ENCODE results near the gene CYP3A7.
"Not testable (repeated sequence)": the region's sequence is repeated elsewhere in the genome, so short reads cannot be mapped to it uniquely, and the experiment has no call there.

Gene CYP3A7

DNA sequence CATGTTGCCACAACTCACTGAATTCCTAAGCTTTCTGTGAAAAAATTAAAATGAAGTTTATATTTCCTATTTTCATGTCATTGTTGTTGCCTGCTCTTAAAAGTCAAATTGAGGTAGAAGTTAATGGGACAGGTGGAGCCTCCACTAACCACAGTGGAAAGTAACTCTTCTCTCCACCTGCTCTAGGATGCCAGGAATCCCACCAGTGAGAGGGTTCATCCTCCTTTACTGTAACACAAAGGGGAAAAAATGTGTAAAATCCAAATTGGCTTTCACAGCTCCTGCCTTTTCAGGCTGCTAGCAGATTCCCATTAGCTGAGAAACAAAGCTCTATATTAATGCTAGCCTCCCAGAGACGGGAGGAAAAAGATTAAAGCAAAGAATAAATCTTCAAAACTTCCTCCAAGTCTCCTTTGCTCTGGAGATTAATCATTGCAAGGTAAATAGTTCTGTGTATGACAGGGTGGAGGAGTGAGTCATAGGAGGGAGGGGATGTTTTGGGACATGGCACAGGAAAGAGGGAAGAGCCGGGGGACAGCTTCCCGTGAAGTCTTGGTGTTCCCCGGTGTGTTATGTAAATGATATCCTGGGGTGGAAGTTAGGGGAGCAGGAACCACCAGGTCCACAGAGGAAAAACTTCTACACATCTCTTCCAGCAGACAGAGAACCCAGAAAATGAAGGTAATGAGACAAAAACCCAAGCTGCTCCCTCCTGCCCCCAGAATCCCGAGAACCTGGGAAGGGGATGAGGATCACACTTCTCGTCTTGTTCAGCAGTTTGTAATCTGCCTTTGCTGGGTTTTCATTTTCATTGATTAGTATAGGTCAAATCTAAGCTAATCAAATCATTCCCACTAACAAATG, 35.9 kb downstream of the CYP3A7 start:
- not testable (repeated sequence) for DNase-seq

DNA sequence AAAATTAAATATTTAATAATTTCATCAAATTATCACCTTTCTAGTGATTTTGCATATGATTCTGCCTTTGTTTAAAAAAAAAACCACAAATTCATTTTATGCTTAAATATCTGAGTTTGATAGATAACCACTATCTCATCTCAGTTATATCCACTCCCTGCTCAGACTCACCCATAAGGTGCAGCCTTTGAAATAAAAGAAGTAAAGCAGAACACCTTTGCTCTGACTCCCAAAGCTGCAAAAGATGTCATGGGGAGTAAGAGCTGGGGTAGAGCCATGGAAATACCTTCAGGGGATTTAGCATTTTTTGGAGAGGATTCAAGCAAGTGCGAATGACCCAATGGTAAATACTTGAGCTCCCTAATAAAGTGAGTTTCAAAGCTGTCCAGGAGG, 40.1 kb downstream of the CYP3A7 start:
- DNase-seq: no peak

DNA sequence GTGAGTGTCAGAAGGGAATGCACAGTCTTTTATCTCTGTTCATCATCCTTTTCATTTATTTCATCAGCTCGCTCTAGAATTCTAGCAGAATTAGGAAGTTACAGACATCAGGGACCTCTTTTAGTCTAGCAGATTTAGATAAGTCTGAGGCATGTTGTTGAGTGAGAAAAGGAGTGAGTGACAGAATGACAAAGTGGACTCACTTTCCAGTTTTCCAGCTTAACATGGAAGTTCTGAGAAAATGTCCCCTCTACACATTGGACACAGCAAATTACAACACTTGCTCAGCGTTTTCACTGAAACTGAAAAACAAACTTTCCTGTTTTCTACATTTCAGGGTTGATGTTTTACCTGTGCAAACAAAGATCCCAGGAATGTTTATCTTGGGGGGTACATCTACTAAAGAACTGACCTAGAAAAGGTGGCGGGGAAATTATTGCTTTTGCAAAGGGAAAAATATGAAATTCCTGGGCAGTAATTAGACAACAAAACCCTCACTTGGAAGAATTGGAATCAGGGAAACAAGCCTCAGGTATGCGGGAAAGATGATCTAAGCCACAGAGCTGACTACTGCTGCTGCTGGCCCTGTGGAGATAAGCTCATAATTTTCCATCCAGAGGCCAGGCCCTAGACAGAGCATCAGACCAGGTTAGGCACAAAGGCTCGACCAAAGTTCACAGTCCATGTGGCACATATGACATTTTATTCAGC, 40.6 kb downstream of the CYP3A7 start:
- no peak for DNase-seq

DNA sequence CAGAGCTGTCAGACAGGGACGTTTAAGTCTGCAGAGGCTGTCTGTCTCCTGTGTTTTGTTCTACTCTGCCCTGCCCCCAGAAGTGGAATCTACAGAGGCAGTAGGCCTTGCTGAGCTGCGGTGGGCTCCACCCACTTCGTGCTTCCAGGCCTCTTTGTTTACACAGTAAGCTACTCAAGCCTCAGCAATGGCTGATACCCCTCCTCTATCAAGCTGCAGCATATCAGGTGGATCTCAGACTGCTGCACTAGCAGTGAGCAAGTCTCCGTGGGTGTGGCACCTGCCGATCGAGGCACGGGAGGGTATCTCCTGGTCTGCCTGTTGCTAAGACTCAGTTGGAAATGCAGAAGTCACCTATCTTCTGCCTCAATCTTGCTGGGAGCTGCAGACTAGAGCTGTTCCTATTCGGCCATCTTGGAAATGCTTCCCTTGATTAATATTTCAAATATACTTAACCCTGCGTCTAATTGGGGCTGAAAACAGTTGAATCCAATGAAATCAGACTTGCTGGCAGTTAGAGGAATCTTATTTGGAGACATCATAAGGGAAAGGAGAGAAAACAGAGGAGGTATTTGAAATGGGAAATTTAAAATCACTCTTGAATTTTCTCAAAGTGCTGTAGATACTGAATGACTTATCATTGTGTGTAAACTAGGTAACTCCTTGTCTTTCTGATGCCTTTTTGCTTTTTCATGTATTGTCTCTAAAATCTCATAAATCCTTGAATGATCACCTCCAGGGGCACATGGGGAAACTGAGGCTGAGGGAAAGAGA, 41.4 kb downstream of the CYP3A7 start:
- no peak for DNase-seq

DNA sequence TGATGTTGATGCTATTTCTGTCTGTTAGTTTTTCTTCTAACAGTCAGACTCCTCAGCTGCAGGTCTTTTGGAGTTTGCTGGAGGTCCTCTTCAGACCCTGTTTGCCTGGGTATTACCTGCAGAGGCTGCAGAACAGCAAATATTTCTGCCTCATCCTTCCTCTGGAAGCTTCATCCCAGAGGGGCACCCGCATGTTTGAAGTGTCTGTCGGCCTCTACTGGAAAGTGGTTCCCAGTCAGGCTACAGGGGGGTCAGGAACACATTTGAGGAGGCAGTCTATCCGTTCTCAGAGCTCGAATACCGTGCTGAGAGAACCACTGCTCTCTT, 41.9 kb downstream of the CYP3A7 start:
- DNase-seq: no peak

DNA sequence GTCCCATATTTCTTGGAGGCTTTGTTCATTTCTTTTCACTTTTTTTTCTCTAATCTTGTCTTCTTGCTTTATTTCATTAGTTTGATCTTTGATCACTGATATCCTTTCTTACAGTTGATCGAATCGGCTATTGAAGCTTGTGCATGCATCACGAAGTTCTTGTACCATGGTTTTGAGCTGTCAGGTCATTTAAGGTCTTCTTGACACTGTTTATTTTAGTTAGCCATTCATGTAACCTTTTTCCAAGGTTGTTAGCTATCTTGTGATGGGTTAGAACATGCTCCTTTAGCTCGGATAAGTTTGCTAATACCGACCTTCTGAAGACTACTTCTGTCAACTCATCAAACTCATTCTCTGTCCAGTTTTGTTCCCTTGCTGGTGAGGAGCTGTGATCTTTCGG, 42.4 kb downstream of the CYP3A7 start:
- not testable (repeated sequence) for DNase-seq

DNA sequence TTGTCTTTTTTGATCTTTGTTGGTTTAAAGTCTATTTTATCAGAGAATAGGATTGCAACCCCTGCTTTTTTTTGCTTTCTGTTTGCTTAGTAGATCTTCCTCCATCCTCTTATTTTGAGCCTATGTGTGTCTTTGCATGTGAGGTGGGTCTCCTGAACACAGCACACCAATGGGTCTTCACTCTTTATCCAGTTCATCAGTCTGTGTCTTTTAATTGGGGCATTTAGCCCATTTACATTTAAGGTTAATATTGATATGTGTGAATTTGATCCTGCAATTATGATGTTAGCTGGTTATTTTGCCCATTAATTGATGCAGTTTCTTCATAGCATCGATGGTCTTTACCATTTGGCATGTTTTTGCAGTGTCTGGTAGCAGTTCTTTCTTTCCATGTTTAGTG, 43.3 kb downstream of the CYP3A7 start:
- not testable (repeated sequence) for DNase-seq

DNA sequence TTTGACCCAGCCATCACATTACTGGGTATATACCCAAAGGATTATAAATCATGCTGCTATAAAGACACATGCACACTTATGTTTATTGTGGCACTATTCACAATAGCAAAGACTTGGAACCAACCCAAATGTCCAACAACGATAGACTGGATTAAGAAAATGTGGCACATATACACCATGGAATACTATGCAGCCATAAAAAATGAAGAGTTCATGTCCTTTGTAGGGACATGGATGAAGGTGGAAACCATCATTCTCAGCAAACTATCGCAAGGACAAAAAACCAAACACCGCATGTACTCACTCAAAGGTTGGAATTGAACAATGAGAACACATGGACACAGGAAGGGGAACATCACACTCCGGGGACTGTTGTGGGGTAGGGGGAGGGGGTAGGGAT, 44.1 kb downstream of the CYP3A7 start:
- DNase-seq: not testable (repeated sequence)

DNA sequence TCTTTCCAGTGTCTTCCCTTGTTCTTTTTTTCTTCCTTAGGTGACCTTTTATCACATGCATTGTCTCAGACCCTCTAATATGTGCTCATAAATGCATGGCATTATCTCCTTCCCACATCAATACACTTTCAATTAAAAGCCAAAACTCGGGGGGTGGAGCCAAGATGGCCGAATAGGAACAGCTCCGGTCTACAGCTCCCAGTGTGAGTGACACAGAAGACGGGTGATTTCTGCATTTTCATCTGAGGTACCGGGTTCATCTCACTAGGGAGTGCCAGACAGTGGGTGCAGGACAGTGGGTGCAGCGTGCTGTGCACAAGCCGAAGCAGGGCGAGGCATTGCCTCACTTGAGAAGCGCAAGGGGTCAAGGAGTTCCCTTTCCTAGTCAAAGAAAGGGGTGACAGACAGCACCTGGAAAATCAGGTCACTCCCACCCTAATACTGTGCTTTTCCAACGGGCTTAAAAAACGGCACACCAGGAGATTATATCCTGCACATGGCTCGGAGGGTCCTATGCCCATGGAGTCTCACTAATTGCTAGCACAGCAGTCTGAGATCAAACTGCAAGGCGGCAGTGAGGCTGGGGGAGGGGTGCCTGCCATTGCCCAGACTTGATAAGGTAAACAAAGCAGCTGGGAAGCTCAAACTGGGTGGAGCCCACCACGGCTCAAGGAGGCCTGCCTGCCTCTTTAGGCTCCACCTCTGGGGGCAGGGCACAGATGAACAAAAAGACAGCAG, 49.0 kb downstream of the CYP3A7 start:
- DNase-seq: not testable (repeated sequence)

DNA sequence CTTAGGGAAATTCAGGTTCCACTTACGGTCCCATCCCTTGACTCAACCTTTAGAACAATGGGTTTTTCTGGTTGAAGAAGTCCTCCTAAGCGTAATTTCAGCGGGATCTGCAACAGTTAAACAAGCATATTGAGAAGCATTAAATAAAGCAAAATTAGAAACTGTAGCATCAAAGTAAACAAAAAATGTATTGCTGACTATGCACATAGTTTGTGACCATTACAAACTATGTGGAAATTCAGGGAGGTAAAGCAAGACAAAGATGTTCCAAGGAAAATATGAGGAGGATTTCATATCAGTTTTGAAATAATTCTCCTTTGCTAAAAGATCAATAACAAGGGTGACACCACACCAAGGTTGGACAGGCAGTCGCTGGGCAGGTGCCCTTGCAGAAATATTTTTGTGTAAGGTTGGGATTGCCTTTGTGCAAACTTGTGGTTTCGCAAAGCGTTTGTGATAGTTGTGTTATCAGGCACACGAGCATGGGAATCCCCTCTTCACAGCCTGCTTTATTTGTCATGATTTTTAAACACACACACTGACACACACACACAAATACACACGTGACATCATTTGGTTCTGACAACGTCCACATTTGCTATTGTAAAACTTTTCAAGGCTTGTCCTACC, 49.8 kb downstream of the CYP3A7 start:
- no peak for DNase-seq

DNA sequence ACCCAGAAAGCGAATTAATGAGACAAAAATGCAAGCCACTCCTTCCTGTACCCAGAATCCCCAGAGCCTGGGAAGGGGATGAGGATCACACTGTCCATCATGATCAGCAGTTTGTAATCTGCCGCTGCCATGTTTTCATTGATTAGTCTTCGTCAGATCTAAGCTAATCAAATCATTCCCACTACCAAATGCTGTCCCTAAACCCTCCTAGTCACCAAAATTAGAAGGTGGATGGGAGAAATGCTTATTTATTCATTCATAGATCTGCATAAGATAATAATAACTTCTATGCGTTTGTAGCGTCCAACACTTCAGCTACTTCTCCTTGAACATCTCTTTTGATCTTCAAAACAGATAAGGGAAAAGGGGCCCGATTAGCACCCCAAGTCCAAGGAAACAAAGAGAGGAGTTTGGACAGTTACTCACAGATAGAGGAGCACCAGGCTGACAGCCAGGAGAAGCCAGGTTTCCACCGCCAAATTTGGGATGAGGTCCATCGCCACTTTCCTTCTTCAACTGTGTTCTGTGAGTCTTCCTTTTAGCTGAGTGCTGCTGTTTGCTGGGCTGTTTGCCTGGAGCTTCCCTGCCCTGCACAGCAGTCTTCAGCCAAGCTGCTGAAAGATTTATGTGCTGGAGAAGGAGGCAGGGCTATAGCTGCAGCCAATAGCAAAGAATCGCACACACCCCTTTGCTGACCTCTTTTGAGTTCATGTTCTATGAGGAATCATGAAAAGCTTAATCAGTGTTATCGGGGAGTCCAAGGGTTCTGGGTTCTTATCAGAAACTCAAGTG, 55.4 kb downstream of the CYP3A7 start, which contains the start of gene CYP3A5:
Gene CYP3A5 (minus strand): TSS at position 597 of the 792 bp plus-strand sequence. CDS start 100 bp downstream, at position 497.
- no peak for DNase-seq

DNA sequence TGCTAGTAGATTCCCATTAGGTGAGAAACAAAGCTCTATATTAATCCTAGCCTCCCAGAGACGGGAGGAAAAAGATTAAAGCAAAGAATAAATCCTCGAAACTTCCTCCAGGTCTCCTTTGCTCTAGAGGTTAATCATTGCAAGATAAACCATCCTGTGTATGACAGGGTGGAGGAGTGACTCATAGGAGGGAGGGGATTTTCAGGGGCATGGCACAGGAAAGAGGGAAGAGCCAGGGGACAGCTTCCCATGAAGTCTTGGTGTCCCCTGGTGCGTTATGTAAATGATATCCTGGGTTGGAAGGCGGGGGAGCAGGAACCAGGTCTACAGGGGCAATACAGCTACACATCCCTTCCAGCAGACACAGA, 56.0 kb downstream of the CYP3A7 start:
- no peak for DNase-seq

DNA sequence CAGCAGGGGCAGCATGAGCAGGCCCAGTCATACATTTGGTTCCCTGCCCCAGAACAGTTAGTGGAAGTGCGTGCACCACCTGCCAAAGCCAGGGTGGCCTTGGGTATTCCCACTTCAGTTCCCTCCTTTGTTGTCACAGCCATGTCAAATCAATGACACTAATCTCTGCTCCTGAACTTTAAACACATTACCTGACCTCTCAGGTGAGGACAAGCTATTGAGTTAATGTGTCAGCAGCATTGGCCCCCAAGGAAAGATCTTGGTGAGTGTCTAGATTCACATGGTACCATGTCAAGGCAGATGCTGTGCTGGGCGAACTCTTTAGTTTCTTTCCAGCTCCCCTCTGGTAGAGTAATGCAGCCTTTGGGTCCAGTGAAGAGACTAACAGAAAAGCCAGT, 57.3 kb downstream of the CYP3A7 start:
- DNase-seq: no peak

DNA sequence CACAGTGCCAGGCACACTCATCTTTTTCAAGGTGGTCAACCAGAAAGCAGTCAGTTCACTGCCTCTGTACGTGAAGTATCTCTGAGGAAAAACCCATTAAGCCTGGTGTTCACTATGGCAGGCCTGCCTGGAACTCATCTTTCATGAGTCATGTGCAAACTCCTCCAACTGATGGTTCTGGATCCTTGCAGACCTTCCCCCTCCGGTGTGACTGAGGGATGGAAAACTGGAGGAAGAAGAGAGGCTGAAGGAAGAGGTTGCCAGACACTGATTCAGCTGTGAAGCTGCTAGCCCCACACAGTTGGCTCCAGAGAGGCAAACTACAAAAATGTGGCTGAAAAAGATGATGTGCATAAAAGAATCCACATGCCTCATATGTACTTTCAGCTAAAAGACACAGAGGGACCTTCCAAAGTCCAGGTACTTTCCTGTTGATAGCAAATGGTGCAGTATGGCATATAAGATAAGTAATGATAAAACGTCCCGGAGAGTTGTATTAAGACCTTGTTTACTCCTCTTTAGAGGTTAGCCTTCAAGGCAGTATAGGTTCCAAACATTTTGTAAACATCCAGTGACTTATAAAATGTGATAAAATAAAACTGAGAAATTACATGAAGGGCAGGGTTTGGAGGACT, 57.9 kb downstream of the CYP3A7 start:
- no peak for DNase-seq

DNA sequence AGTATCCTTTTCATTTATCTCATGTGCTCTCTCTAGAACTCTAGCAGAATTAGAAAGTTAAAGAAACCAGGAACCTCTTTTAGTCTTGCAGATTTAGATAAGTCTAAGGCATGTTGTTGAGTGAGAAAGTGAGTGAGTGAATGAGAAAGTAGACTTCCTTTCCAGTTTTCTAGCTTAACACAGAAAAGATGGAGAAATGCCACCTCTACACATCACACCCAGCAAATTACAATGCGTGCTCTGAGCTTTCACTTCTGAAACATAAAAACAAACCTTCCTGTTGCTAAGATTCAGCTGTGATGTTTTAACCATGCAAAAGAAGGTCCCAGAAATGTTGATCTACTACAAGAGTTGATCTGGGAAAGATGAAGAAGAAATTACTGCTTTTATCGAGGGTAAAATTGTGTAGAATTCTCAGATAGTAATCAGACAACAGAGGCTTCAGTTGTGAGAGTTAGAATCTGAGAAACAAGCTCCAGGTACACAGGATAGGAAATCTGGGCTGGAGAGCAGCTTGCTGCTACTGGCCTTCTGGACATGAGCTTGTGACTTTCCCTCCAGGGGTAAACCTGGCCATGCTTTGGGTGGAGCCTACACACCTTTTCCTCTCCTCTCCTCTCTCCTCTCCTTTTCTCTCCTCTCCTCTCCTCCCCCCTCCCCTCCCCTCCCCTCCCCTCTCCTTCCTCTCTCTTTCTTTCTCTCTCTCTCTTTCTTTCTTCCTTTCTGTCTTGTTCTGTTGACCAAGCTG, 59.8 kb downstream of the CYP3A7 start:
- no peak for DNase-seq

DNA sequence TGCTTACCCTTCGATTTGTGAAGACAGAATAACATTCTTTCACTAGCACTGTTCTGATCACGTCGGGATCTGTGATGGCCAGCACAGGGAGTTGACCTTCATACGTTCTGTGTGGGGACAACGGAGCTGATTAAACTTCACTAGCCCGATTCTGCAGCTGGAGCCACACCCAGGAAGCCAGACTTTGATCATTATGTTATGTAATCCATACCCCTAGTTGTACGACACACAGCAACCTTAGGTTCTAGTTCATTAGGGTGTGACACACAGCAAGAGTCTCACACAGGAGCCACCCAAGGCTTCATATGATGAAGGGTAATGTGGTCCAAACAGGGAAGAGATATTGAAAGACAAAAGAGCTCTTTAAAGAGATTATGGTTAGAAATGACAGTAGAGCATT, 62.4 kb downstream of the CYP3A7 start:
- DNase-seq: no peak

DNA sequence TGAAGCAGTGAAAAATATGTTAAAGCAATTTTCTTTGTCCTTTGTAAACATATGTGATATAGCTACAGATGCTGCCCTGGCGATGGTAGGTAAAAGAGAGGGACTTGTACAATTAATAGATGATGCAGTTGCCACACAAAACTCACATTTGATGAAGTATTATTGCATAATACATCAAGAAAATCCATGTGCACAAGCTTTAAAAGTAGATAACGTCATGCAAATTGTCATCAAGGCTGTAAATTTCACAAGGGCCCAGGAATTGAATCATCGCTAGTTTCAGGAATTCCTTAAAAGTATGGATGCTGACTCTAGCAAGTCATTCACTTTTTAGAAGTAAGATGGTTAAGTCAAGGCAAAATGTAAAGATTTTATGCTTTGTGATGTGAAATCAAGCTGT, 65.2 kb downstream of the CYP3A7 start:
- DNase-seq: no peak

DNA sequence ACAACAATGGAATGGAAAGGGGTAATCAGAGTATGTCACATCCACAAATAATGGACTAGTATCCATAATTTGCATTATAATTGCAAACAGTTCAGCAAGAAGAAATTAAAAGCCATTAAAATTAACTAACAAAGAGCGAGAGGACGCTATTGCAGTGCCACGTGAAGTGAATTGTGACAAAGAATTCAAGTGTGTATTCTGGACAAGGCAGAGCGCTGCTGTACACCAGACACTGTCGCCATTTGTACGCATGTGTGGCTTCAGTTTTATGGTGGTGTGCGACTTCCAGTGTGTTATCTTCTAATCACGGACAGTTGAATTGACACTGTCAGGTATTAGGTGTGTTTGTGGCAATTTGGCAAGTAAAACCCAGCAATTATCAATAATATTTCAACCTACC, 66.5 kb downstream of the CYP3A7 start:
- DNase-seq: no peak

DNA sequence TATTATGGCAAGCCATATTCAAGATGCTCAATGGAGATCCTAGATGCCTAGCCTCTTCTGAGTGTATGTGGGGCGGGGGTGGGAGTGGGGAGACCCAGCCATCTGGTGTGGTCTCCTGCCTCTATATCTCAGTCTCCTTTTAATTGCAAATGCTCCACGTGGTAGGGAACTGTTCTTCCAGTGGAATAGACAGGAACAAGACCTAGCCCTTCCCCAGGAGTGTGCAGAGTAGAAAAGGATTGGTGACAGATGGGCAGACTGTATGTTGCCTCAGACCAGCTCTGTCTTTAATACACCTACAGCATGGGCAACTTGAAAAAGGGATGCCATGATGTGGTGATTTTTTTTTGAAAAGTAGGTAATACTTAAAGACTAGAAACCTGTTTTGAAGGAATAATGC, 67.8 kb downstream of the CYP3A7 start:
- no peak for DNase-seq

DNA sequence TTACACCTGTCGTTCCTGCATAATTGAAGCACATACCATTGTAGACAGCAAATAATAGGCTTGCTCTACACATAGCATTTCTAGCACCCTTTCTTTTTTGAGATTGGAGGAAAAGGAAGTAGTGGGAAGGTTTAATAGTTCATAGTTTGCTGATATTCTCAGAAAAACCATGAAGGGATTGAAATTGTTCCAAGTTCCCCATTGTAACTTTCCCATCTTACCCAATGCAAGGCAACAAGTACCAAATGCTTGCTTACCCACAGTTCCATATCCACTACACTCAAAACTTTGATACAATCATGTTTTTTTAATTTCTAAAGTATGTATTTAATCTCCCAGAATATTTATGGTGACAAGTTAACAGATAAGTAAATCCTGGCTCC, 69.0 kb downstream of the CYP3A7 start:
- no peak for DNase-seq

Data from NCI-H2107 (cell line).